PC-3 (cell line): Measurements from ENCODE around the gene ORC1.

ENCODE experiments used
- CTCF ChIP-seq: fragments of 300-600 bp; sonication (generic); conservative IDR thresholded peaks from 2 replicates; pipeline ENCODE4 v1.5.1; 2017; ENCODE audit warnings: antibody characterized with exemption, low read depth, mild to moderate bottlenecking, low read length
- EZH2 ChIP-seq: fragments of 300-600 bp; sonication (generic); IDR thresholded peaks from one replicate; pipeline ENCODE4 v1.6.1; 2017; ENCODE audit warnings: antibody characterized with exemption, mild to moderate bottlenecking, low read length; ENCODE audit not compliant: unreplicated experiment

GRCh38 chr1:52365746-52366516, 38.3 kb downstream of the ORC1 start, which contains the start of gene CC2D1B:
- TF ChIP-seq EZH2, result no peak
- no peak for TF ChIP-seq CTCF
